Measurements from ENCODE around the gene UBE2O.

Gene UBE2O

DNA sequence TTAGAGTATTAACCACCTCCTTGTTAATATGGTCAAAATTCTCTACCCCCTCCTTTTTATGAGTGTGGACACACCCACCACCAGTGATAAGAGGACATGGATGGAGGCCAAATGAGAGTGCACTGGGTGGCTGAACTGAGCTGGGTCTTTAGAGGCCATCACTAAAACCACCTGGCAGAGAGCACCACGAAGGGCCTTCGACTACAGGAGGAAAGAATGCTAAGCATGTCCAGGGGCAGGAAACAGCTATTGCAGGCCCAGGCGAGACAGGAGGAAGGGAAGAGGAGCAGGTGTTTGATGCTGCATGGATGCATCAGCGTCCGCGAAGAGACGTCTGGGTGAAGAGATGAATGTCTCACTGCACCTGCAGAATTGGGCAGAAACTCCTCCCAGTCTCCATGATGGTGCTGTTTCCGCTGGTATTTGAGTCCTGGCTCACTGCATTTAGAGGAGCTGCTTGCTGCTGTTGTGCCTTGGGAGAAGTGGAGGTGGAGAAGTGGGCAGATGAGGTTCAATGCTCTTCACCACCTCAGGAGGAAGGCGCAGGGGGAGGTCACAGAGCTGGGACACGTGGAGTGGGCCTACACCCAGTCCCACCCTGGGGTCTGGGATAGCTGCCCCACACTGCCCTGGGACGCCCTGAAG, 35.3 kb downstream of the UBE2O start:
- H3K27ac ChIP-seq (ENCODE audit: low read depth, low read length): no peak overlapping the region
- H2BK12ac ChIP-seq (ENCODE audit: low read length): no peak overlapping the region
- no peak overlapping the region for H3K4ac ChIP-seq (ENCODE audit: low read depth, low read length)
- H3K79me2 ChIP-seq (ENCODE audit: control insufficient read depth, insufficient read depth, low read length, poor library complexity): no peaks in the 10 kb centered on the region
- H3K4me1 ChIP-seq (ENCODE audit: control insufficient read depth in 1 of 2, insufficient read depth in 2 of 2, low read length in 2 of 2): peaks cover 0 to 3% of the 10 kb centered on the region in 2 experiments
- H3K4me2 ChIP-seq (ENCODE audit: low read length): no peak overlapping the region
- H3K23ac ChIP-seq (ENCODE audit: low read length): no peak overlapping the region
- H2AFZ ChIP-seq (ENCODE audit: insufficient read depth, low read length, poor library complexity): no peak overlapping the region
- no peak overlapping the region for H3K18ac ChIP-seq (ENCODE audit: low read length)
- H3K9ac ChIP-seq (ENCODE audit: low read length): no peak overlapping the region
- H3K36me3 ChIP-seq (ENCODE audit: control insufficient read depth in 1 of 2, insufficient read depth in 2 of 2, low read length in 2 of 2): no peaks in the 10 kb centered on the region
- no peak overlapping the region for H2AK5ac ChIP-seq (ENCODE audit: low read length)
- no peak overlapping the region for H2BK5ac ChIP-seq (ENCODE audit: low read depth, low read length, poor library complexity)
- no peak for DNase-seq
- H4K12ac ChIP-seq (ENCODE audit: low read depth, low read length): no peak overlapping the region
- H4K8ac ChIP-seq (ENCODE audit: low read depth, low read length): no peak overlapping the region
- no peak overlapping the region for H3K14ac ChIP-seq (ENCODE audit: low read length)
- H3K4me3 ChIP-seq (ENCODE audit: low read depth, low read length): no peak overlapping the region
- H3K9me3 ChIP-seq (ENCODE audit: insufficient read depth, low read depth, low read length): no peaks in the 10 kb centered on the region
- WGBS (ENCODE audit: extremely low coverage, insufficient coverage, insufficient read length): no CpG with 5 or more reads among the region's 11 CpGs
- H2BK120ac ChIP-seq (ENCODE audit: insufficient read depth, low read length, poor library complexity): no peak overlapping the region
- H3K27me3 ChIP-seq (ENCODE audit: insufficient read depth, low read length): no peaks in the 10 kb centered on the region
- no peak overlapping the region for H4K91ac ChIP-seq (ENCODE audit: low read depth, low read length)
- no peaks in the 10 kb centered on the region for H3K79me1 ChIP-seq (ENCODE audit: low read length)

DNA sequence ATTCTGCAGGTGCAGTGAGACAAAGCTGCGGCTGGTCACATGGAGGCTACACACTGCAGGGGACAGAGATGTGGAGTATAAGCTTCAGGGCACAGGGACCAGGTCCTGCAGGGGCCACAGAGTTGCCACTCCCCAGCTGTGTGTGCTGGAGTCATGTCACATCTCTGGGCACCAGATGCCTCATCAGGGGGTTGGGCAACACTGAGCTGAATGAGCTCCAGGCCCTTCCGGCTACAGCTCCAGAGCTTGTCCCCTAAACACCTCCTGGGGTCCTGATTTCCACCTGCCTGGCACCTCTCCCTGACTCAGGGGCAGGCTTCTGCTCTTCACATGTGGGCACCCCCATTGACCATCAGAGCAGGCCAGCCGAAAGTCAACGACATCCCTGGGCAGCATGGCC, 36.1 kb downstream of the UBE2O start:
- H3K4me2 ChIP-seq (ENCODE audit: low read length): no peak overlapping the region
- H4K12ac ChIP-seq (ENCODE audit: low read depth, low read length): no peak overlapping the region
- no peak overlapping the region for H3K9ac ChIP-seq (ENCODE audit: low read length)
- H3K36me3 ChIP-seq (ENCODE audit: control insufficient read depth in 1 of 2, insufficient read depth in 2 of 2, low read length in 2 of 2): no peaks in the 10 kb centered on the region
- H3K27ac ChIP-seq (ENCODE audit: low read depth, low read length): no peak overlapping the region
- H3K14ac ChIP-seq (ENCODE audit: low read length): no peak overlapping the region
- no peaks in the 10 kb centered on the region for H3K27me3 ChIP-seq (ENCODE audit: insufficient read depth, low read length)
- H2BK5ac ChIP-seq (ENCODE audit: low read depth, low read length, poor library complexity): no peak overlapping the region
- H3K9me3 ChIP-seq (ENCODE audit: insufficient read depth, low read depth, low read length): no peaks in the 10 kb centered on the region
- H3K18ac ChIP-seq (ENCODE audit: low read length): no peak overlapping the region
- no peak overlapping the region for H4K91ac ChIP-seq (ENCODE audit: low read depth, low read length)
- H3K79me1 ChIP-seq (ENCODE audit: low read length): no peaks in the 10 kb centered on the region
- no peak overlapping the region for H2BK12ac ChIP-seq (ENCODE audit: low read length)
- H2AK5ac ChIP-seq (ENCODE audit: low read length): no peak overlapping the region
- no peak for DNase-seq
- H2BK120ac ChIP-seq (ENCODE audit: insufficient read depth, low read length, poor library complexity): no peak overlapping the region
- no peaks in the 10 kb centered on the region for H3K79me2 ChIP-seq (ENCODE audit: control insufficient read depth, insufficient read depth, low read length, poor library complexity)
- no peak overlapping the region for H4K8ac ChIP-seq (ENCODE audit: low read depth, low read length)
- no peak overlapping the region for H3K4me3 ChIP-seq (ENCODE audit: low read depth, low read length)
- H3K4ac ChIP-seq (ENCODE audit: low read depth, low read length): no peak overlapping the region
- peaks cover 0 to 3% of the 10 kb centered on the region in 2 experiments for H3K4me1 ChIP-seq (ENCODE audit: control insufficient read depth in 1 of 2, insufficient read depth in 2 of 2, low read length in 2 of 2)
- H3K23ac ChIP-seq (ENCODE audit: low read length): no peak overlapping the region
- H2AFZ ChIP-seq (ENCODE audit: insufficient read depth, low read length, poor library complexity): no peak overlapping the region
- WGBS (ENCODE audit: extremely low coverage, insufficient coverage, insufficient read length): no CpG with 5 or more reads among the region's 4 CpGs

DNA sequence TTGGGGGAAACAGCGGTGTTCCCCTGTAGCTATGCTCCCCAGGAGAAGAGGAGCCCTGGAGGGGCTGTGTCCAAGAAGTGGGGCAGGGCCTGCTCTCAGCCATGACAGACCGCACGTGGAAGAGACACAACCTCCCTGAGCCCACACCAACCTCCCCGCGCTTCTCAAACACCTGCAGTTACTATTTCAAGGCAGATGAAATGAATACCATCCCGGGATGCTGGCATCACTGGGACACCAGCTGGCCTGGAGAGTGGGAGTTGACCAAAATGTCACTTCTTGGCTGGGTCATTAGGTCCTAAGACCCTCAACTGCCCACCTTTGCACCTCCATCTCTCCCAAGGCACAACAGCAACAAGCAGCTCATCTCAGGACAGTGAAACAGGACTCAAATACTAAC, 36.5 kb downstream of the UBE2O start:
- no peak overlapping the region for H2BK5ac ChIP-seq (ENCODE audit: low read depth, low read length, poor library complexity)
- H3K27ac ChIP-seq (ENCODE audit: low read depth, low read length): no peak overlapping the region
- H4K91ac ChIP-seq (ENCODE audit: low read depth, low read length): no peak overlapping the region
- no peak overlapping the region for H2AK5ac ChIP-seq (ENCODE audit: low read length)
- no peak overlapping the region for H4K12ac ChIP-seq (ENCODE audit: low read depth, low read length)
- no peak overlapping the region for H3K14ac ChIP-seq (ENCODE audit: low read length)
- no peak overlapping the region for H4K8ac ChIP-seq (ENCODE audit: low read depth, low read length)
- no peak overlapping the region for H3K4ac ChIP-seq (ENCODE audit: low read depth, low read length)
- H2AFZ ChIP-seq (ENCODE audit: insufficient read depth, low read length, poor library complexity): no peak overlapping the region
- no peaks in the 10 kb centered on the region for H3K79me1 ChIP-seq (ENCODE audit: low read length)
- no peak overlapping the region for H3K18ac ChIP-seq (ENCODE audit: low read length)
- WGBS (ENCODE audit: extremely low coverage, insufficient coverage, insufficient read length): no CpG with 5 or more reads among the region's 6 CpGs
- no peak overlapping the region for H3K4me3 ChIP-seq (ENCODE audit: low read depth, low read length)
- no peak overlapping the region for H2BK12ac ChIP-seq (ENCODE audit: low read length)
- H3K79me2 ChIP-seq (ENCODE audit: control insufficient read depth, insufficient read depth, low read length, poor library complexity): no peaks in the 10 kb centered on the region
- no peak overlapping the region for H3K9ac ChIP-seq (ENCODE audit: low read length)
- H3K23ac ChIP-seq (ENCODE audit: low read length): no peak overlapping the region
- H3K9me3 ChIP-seq (ENCODE audit: insufficient read depth, low read depth, low read length): no peaks in the 10 kb centered on the region
- no peak overlapping the region for H3K4me2 ChIP-seq (ENCODE audit: low read length)
- H3K36me3 ChIP-seq (ENCODE audit: control insufficient read depth in 1 of 2, insufficient read depth in 2 of 2, low read length in 2 of 2): no peaks in the 10 kb centered on the region
- no peaks in the 10 kb centered on the region for H3K27me3 ChIP-seq (ENCODE audit: insufficient read depth, low read length)
- DNase-seq: no peak
- H2BK120ac ChIP-seq (ENCODE audit: insufficient read depth, low read length, poor library complexity): no peak overlapping the region
- peaks cover 0 to 3% of the 10 kb centered on the region in 2 experiments for H3K4me1 ChIP-seq (ENCODE audit: control insufficient read depth in 1 of 2, insufficient read depth in 2 of 2, low read length in 2 of 2)

DNA sequence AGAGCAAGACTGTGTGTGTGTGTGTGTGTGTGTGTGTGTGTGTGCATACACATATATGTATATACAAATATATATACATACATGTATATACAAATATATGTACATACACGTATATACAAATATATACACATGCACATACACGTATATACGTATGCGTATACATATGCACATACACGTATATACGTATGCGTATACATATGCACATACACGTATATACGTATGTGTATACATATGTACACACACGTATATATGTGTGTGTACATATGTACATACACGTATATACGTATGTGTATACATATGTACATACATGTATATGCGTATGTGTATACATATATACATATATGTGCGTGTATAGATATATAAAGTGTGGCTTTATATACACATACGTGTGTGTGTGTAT, 37.2 kb downstream of the UBE2O start:
- H3K27me3 ChIP-seq (ENCODE audit: insufficient read depth, low read length): no peaks in the 10 kb centered on the region
- whole genome bisulfite sequencing (ENCODE audit: extremely low coverage, insufficient coverage, insufficient read length): no CpG with 5 or more reads among the region's 15 CpGs
- no peak overlapping the region for H3K4me2 ChIP-seq (ENCODE audit: low read length)
- no peak overlapping the region for H3K4ac ChIP-seq (ENCODE audit: low read depth, low read length)
- H3K4me1 ChIP-seq (ENCODE audit: control insufficient read depth in 1 of 2, insufficient read depth in 2 of 2, low read length in 2 of 2): peaks cover 0 to 3% of the 10 kb centered on the region in 2 experiments
- H4K12ac ChIP-seq (ENCODE audit: low read depth, low read length): no peak overlapping the region
- no peaks in the 10 kb centered on the region for H3K79me1 ChIP-seq (ENCODE audit: low read length)
- no peak overlapping the region for H2BK5ac ChIP-seq (ENCODE audit: low read depth, low read length, poor library complexity)
- H3K9ac ChIP-seq (ENCODE audit: low read length): no peak overlapping the region
- no peaks in the 10 kb centered on the region for H3K9me3 ChIP-seq (ENCODE audit: insufficient read depth, low read depth, low read length)
- no peak overlapping the region for H3K4me3 ChIP-seq (ENCODE audit: low read depth, low read length)
- H3K23ac ChIP-seq (ENCODE audit: low read length): no peak overlapping the region
- H2BK120ac ChIP-seq (ENCODE audit: insufficient read depth, low read length, poor library complexity): no peak overlapping the region
- no peaks in the 10 kb centered on the region for H3K36me3 ChIP-seq (ENCODE audit: control insufficient read depth in 1 of 2, insufficient read depth in 2 of 2, low read length in 2 of 2)
- no peak for DNase-seq
- no peaks in the 10 kb centered on the region for H3K79me2 ChIP-seq (ENCODE audit: control insufficient read depth, insufficient read depth, low read length, poor library complexity)
- H3K18ac ChIP-seq (ENCODE audit: low read length): no peak overlapping the region
- H4K8ac ChIP-seq (ENCODE audit: low read depth, low read length): no peak overlapping the region
- H2BK12ac ChIP-seq (ENCODE audit: low read length): no peak overlapping the region
- no peak overlapping the region for H3K27ac ChIP-seq (ENCODE audit: low read depth, low read length)
- H2AK5ac ChIP-seq (ENCODE audit: low read length): no peak overlapping the region
- H2AFZ ChIP-seq (ENCODE audit: insufficient read depth, low read length, poor library complexity): no peak overlapping the region
- no peak overlapping the region for H4K91ac ChIP-seq (ENCODE audit: low read depth, low read length)
- no peak overlapping the region for H3K14ac ChIP-seq (ENCODE audit: low read length)
